ENCODE data around the gene ANO3.

Gene ANO3

DNA sequence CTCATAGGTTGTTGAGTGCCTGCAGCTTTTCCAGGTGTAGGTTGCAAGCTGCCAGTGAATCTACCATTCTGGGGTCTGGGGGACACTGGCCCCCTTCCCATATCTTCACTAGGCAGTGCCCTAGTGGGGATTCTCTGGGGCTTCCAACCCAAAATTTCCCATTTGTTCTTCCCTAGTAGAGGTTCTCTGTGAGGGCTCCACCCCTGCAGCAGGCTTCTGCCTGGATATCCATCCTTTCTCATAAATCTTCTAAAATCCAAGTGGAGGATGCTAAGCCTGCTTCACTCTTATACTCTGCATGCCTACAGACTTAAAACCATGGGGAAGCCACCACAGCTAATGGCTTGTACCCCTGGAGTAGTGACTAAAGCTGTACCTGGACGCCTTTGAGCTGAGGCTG, 33.4 kb downstream of the ANO3 start:
- H3K4me3 ChIP-seq (ENCODE audit: low read depth in 1 of 2, low read length in 2 of 2) = no peak overlapping the region
- H3K27ac ChIP-seq (ENCODE audit: low read length) = no peak overlapping the region
- no peaks in the 10 kb centered on the region for H3K36me3 ChIP-seq (ENCODE audit: control insufficient read depth in 1 of 2, insufficient read depth in 2 of 2, low read length in 2 of 2)
- peaks cover 0 to 11% of the 10 kb centered on the region in 2 donors for H3K9me3 ChIP-seq (ENCODE audit: control insufficient read depth in 1 of 2, low read length in 2 of 2)
- H3K4me1 ChIP-seq (ENCODE audit: control insufficient read depth in 1 of 2, insufficient read depth in 2 of 2, low read length in 2 of 2) = no peaks in the 10 kb centered on the region
- no peaks in the 10 kb centered on the region for H3K27me3 ChIP-seq (ENCODE audit: low read depth, low read length)

DNA sequence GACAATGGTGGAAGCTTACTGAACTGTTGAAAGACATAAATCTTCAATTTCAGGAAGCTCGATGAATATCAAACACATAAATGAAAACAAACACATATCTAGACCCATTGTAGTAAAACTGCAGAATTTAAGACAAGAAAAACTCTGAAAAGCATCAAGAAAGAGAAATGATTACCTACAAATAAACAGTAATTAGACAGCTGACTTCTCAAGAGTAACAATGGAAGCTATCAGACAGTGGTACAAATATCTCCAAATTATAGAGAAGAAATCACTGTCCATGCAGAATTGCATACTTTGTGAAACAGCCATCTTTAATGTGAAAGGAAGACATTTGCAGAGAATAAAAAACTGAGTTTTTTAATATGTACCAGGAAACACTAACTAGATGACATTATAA, 45.7 kb downstream of the ANO3 start:
- H3K4me1 ChIP-seq (ENCODE audit: control insufficient read depth in 1 of 2, insufficient read depth in 2 of 2, low read length in 2 of 2) = no peaks in the 10 kb centered on the region
- H3K36me3 ChIP-seq (ENCODE audit: control insufficient read depth in 1 of 2, insufficient read depth in 2 of 2, low read length in 2 of 2) = no peaks in the 10 kb centered on the region
- H3K4me3 ChIP-seq (ENCODE audit: low read depth in 1 of 2, low read length in 2 of 2) = no peak overlapping the region
- H3K27ac ChIP-seq (ENCODE audit: low read length) = no peak overlapping the region
- peaks cover 5 to 10% of the 10 kb centered on the region in 2 donors for H3K9me3 ChIP-seq (ENCODE audit: control insufficient read depth in 1 of 2, low read length in 2 of 2)
- H3K27me3 ChIP-seq (ENCODE audit: low read depth, low read length) = no peaks in the 10 kb centered on the region

DNA sequence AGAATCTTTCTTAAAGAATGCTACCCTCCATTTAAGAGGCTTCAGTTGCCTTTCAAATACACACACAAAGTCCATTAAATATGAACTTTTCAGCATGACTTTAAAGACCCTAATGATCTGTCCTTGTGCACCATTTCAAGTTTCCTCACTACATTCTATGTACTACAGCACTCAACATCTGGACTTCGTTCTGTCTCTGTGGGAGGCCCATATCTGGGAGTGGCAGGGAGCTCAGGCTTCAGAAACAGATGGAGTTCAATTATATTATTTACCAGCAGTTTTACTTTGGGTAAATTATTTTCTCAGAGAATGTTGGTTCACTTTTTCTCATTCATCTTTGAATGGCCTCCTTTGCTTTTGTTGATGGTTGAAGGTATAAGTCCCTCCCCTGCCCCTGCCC, 67.4 kb downstream of the ANO3 start:
- no peaks in the 10 kb centered on the region for H3K36me3 ChIP-seq (ENCODE audit: control insufficient read depth in 1 of 2, insufficient read depth in 2 of 2, low read length in 2 of 2)
- H3K9me3 ChIP-seq (ENCODE audit: control insufficient read depth in 1 of 2, low read length in 2 of 2) = peaks cover 0 to 3% of the 10 kb centered on the region in 2 donors
- H3K27me3 ChIP-seq (ENCODE audit: low read depth, low read length) = no peaks in the 10 kb centered on the region
- H3K4me3 ChIP-seq (ENCODE audit: low read depth in 1 of 2, low read length in 2 of 2) = no peak overlapping the region
- H3K27ac ChIP-seq (ENCODE audit: low read length) = no peak overlapping the region
- no peaks in the 10 kb centered on the region for H3K4me1 ChIP-seq (ENCODE audit: control insufficient read depth in 1 of 2, insufficient read depth in 2 of 2, low read length in 2 of 2)

DNA sequence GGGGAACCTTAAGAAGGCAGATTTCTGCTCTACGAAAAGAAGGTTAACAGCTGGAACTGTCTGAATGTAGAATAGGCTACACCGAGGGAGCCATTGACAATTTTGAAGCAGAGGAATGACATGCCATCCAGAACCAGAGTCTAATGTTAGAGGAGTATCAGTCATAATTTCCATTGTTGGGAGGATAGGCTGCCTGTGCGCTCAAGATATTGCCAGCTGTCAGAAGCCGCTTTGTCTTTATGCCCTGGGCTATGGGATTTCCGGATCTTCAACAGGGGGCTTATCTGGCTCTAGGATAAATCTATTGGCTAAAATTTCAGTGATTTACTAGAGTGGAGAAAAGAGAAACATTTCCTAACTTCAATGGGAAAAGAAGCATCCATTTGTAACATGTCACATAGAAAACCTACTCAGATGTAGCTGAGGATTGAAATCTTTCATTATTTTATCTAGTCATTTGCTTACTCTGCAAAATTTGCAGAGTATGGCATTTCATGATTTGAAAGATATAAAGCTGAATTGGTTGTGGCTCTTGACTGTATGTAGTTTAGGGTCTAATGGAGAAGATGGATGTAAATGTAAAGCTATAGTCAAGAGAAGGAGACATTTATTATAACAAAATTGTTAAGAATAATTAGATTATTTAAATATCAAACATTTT, 78.9 kb downstream of the ANO3 start:
- no peaks in the 10 kb centered on the region for H3K4me1 ChIP-seq (ENCODE audit: control insufficient read depth in 1 of 2, insufficient read depth in 2 of 2, low read length in 2 of 2)
- no peaks in the 10 kb centered on the region for H3K36me3 ChIP-seq (ENCODE audit: control insufficient read depth in 1 of 2, insufficient read depth in 2 of 2, low read length in 2 of 2)
- H3K27ac ChIP-seq (ENCODE audit: low read length) = no peak overlapping the region
- no peak overlapping the region for H3K4me3 ChIP-seq (ENCODE audit: low read depth in 1 of 2, low read length in 2 of 2)
- no peaks in the 10 kb centered on the region for H3K27me3 ChIP-seq (ENCODE audit: low read depth, low read length)
- H3K9me3 ChIP-seq (ENCODE audit: control insufficient read depth in 1 of 2, low read length in 2 of 2) = no peaks in the 10 kb centered on the region

DNA sequence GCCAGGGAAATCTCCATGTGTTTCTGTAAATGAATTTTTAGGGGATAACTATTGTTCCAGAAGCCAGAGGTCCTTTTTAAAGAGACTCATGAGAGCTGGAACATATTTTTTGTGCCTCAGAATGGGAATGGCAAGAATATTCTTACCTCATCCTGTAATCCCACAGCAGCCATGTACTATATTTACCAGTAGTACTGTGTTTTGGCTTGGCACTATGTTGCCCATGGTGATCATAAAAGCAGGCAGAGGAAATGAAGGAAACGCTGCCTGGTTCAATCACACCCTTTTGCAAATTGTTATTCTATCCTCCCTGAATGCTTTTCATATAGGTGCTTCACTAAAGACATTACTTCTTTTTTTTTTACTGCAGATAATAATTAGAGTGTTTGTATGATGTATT, 81.0 kb downstream of the ANO3 start:
- H3K36me3 ChIP-seq (ENCODE audit: control insufficient read depth in 1 of 2, insufficient read depth in 2 of 2, low read length in 2 of 2) = no peaks in the 10 kb centered on the region
- H3K4me1 ChIP-seq (ENCODE audit: control insufficient read depth in 1 of 2, insufficient read depth in 2 of 2, low read length in 2 of 2) = no peaks in the 10 kb centered on the region
- no peak overlapping the region for H3K27ac ChIP-seq (ENCODE audit: low read length)
- H3K9me3 ChIP-seq (ENCODE audit: control insufficient read depth in 1 of 2, low read length in 2 of 2) = no peaks in the 10 kb centered on the region
- H3K27me3 ChIP-seq (ENCODE audit: low read depth, low read length) = no peaks in the 10 kb centered on the region
- no peak overlapping the region for H3K4me3 ChIP-seq (ENCODE audit: low read depth in 1 of 2, low read length in 2 of 2)

DNA sequence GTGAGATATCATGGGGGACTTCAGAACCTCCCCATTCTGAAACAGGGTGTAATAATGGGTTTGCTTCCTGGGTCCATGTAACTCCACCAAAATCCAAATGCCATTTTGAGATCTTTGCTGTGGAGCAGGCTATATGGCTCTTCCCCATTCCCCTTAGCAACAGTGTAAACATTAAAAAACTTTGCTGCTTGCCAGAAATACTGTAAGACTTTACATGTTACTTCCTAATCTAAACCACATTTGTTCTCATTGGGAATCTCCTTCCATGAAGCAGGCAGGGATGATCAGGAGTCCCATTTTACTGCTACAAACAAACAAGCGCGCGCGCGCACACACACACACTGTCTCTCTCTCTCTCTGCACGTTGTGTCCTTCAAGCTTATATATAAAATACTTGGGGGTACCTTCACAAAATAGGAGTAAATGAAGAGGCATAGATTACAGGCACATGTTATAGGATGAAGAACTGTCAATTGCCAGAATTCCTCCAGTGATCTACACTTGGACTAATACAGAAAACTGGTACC, 86.5 kb downstream of the ANO3 start:
- Histone ChIP-seq H3K27me3 (ENCODE audit: low read depth, low read length) (no peaks in the 10 kb centered on the region), H3K9me3 (ENCODE audit: control insufficient read depth in 1 of 2, low read length in 2 of 2) (no peaks in the 10 kb centered on the region), H3K27ac (ENCODE audit: low read length) (no peak overlapping the region), H3K36me3 (ENCODE audit: control insufficient read depth in 1 of 2, insufficient read depth in 2 of 2, low read length in 2 of 2) (no peaks in the 10 kb centered on the region), H3K4me3 (ENCODE audit: low read depth in 1 of 2, low read length in 2 of 2) (no peak overlapping the region), H3K4me1 (ENCODE audit: control insufficient read depth in 1 of 2, insufficient read depth in 2 of 2, low read length in 2 of 2) (no peaks in the 10 kb centered on the region)

DNA sequence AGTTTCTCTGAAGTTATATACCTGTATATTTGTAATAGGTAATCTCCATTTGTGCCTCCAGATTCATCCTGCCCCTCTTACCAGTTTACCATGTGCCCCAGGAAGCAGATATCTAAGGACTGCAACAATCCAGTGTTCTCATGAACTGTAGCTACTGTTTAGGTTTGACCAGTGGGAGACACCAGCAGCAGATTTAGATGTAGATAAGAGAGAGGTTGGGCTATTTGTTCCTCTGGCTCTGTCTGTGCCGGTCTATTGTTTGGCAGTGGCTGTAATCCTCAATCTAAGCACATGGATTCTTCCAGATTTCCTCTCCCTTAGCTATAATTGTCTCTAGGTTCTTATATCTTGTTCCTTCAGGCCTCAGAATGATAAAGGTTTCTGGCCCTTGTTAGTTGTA, 88.4 kb downstream of the ANO3 start:
- Histone ChIP-seq H3K4me3 (ENCODE audit: low read depth in 1 of 2, low read length in 2 of 2) (no peak overlapping the region), H3K27me3 (ENCODE audit: low read depth, low read length) (no peaks in the 10 kb centered on the region), H3K9me3 (ENCODE audit: control insufficient read depth in 1 of 2, low read length in 2 of 2) (no peaks in the 10 kb centered on the region), H3K27ac (ENCODE audit: low read length) (no peak overlapping the region), H3K4me1 (ENCODE audit: control insufficient read depth in 1 of 2, insufficient read depth in 2 of 2, low read length in 2 of 2) (no peaks in the 10 kb centered on the region), H3K36me3 (ENCODE audit: control insufficient read depth in 1 of 2, insufficient read depth in 2 of 2, low read length in 2 of 2) (no peaks in the 10 kb centered on the region)

DNA sequence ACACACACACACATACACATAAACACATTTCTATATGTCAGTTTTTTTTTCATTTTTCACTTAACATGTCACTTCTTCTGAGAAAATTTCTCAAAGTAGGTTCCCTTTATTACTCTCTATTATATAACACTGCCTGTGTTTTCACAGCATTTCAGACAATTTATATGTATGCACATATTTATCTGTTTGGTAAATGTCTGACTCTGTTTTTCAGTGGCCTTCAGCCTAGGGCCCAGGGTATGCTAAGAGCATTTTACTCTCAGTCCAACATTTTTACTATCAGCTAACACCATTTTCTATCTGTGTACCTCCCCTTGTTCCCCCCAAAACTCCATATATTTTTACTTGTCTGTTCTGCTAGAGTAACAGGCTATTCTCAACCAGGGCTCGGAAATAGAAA, 92.3 kb downstream of the ANO3 start:
- no peaks in the 10 kb centered on the region for H3K4me1 ChIP-seq (ENCODE audit: control insufficient read depth in 1 of 2, insufficient read depth in 2 of 2, low read length in 2 of 2)
- H3K4me3 ChIP-seq (ENCODE audit: low read depth in 1 of 2, low read length in 2 of 2) = no peak overlapping the region
- no peaks in the 10 kb centered on the region for H3K36me3 ChIP-seq (ENCODE audit: control insufficient read depth in 1 of 2, insufficient read depth in 2 of 2, low read length in 2 of 2)

DNA sequence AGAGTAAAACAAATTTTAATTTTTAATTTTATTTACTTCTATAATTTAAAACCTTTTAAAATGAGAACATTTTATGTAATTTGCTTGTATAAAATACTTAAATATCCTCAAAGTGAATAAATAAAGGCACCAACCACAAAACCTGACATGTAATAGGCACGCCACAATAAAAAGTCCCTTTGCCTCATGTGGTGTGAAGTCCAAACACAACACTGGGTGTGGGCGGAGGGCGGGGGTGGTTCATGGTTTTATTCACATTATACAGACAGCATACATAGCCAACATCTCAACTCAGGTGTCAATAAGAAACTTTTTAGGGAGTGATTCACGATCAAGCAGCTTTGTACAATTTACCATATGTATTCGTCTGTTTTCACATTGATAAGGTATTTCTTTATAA, 107.9 kb downstream of the ANO3 start:
- no peak overlapping the region for H3K27ac ChIP-seq (ENCODE audit: low read length)
- H3K4me3 ChIP-seq (ENCODE audit: low read depth in 1 of 2, low read length in 2 of 2) = no peak overlapping the region
- H3K9me3 ChIP-seq (ENCODE audit: control insufficient read depth in 1 of 2, low read length in 2 of 2) = no peaks in the 10 kb centered on the region
- no peaks in the 10 kb centered on the region for H3K27me3 ChIP-seq (ENCODE audit: low read depth, low read length)
- H3K4me1 ChIP-seq (ENCODE audit: control insufficient read depth in 1 of 2, insufficient read depth in 2 of 2, low read length in 2 of 2) = no peaks in the 10 kb centered on the region
- no peaks in the 10 kb centered on the region for H3K36me3 ChIP-seq (ENCODE audit: control insufficient read depth in 1 of 2, insufficient read depth in 2 of 2, low read length in 2 of 2)

More for the DNA sequence above, 92.3 kb downstream of the ANO3 start:
- no peak overlapping the region for H3K27ac ChIP-seq (ENCODE audit: low read length)
- H3K27me3 ChIP-seq (ENCODE audit: low read depth, low read length) = no peaks in the 10 kb centered on the region
- no peaks in the 10 kb centered on the region for H3K9me3 ChIP-seq (ENCODE audit: control insufficient read depth in 1 of 2, low read length in 2 of 2)

DNA sequence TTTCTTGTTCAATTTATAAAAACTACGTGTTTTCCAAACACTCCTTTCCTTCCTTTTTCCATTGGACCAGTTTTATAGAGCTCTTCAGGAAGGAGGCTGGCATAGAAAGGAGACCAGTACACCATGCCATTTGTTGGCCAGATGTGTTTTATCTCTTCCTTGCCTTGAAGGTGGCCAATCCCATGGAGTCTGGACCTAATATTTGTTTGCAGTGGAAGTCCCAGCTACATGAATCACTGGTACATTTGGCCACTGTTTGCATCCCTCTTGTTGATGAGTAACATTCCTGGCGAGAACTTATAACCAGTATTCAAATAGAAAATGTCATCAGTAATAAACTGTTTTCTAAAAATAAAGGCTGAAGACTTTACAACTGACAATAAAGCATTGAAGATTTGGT, 110.2 kb downstream of the ANO3 start:
- Histone ChIP-seq H3K4me1 (ENCODE audit: control insufficient read depth in 1 of 2, insufficient read depth in 2 of 2, low read length in 2 of 2) (no peaks in the 10 kb centered on the region), H3K27ac (ENCODE audit: low read length) (no peak overlapping the region), H3K27me3 (ENCODE audit: low read depth, low read length) (no peaks in the 10 kb centered on the region), H3K9me3 (ENCODE audit: control insufficient read depth in 1 of 2, low read length in 2 of 2) (no peaks in the 10 kb centered on the region), H3K36me3 (ENCODE audit: control insufficient read depth in 1 of 2, insufficient read depth in 2 of 2, low read length in 2 of 2) (no peaks in the 10 kb centered on the region), H3K4me3 (ENCODE audit: low read depth in 1 of 2, low read length in 2 of 2) (no peak overlapping the region)

DNA sequence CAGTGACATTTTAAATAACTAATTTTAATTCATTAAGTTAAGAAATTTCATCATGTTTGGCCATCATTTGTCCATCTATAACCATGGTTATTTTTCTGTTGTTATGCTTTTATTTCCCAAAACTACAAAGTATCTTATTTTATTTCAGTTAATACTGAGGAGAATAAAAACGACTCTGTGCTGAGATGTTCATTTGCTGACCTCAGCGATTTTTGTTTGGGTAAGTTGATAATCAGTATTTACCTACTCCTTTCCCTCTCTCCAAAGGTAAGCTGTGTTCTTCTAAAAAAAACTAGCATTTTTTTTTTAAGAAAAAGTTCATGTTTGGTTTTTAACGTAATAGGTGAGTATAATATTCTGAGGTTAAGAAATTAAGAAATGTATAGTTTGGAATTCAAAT, 111.7 kb downstream of the ANO3 start:
- H3K27me3 ChIP-seq (ENCODE audit: low read depth, low read length) = no peaks in the 10 kb centered on the region
- H3K27ac ChIP-seq (ENCODE audit: low read length) = no peak overlapping the region
- H3K4me3 ChIP-seq (ENCODE audit: low read depth in 1 of 2, low read length in 2 of 2) = no peak overlapping the region
- no peaks in the 10 kb centered on the region for H3K9me3 ChIP-seq (ENCODE audit: control insufficient read depth in 1 of 2, low read length in 2 of 2)
- H3K36me3 ChIP-seq (ENCODE audit: control insufficient read depth in 1 of 2, insufficient read depth in 2 of 2, low read length in 2 of 2) = no peaks in the 10 kb centered on the region
- H3K4me1 ChIP-seq (ENCODE audit: control insufficient read depth in 1 of 2, insufficient read depth in 2 of 2, low read length in 2 of 2) = no peaks in the 10 kb centered on the region

DNA sequence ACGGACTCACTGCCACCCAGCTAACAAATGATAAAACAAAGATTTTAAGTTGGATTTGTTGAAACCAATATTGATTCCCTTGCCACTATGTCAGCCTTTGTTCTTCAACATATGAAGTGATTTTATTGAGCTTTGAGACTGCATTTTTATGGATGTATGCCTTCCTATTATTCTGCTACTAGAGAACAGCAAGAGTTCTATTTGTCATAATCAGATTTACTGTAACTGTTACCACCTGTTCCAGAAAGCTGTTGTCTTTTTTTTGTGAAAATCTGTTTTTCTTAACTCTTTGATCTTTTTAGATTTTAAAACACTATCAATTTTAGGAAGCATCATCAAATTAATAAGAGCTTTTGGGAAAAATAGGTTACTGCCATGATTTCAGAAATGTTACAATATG, 125.7 kb downstream of the ANO3 start:
- H3K4me3 ChIP-seq (ENCODE audit: low read depth in 1 of 2, low read length in 2 of 2) = no peak overlapping the region
- H3K27me3 ChIP-seq (ENCODE audit: low read depth, low read length) = no peaks in the 10 kb centered on the region
- no peaks in the 10 kb centered on the region for H3K36me3 ChIP-seq (ENCODE audit: control insufficient read depth in 1 of 2, insufficient read depth in 2 of 2, low read length in 2 of 2)
- H3K27ac ChIP-seq (ENCODE audit: low read length) = no peak overlapping the region
- no peaks in the 10 kb centered on the region for H3K9me3 ChIP-seq (ENCODE audit: control insufficient read depth in 1 of 2, low read length in 2 of 2)
- no peaks in the 10 kb centered on the region for H3K4me1 ChIP-seq (ENCODE audit: control insufficient read depth in 1 of 2, insufficient read depth in 2 of 2, low read length in 2 of 2)
